ENCODE results near the gene FGD6.
A peak's percentile ranks its signal among the peaks of the same experiment; 100 is the strongest.
"Not testable (repeated sequence)": the region's sequence is repeated elsewhere in the genome, so short reads cannot be mapped to it uniquely, and the experiment has no call there.

The FGD6 gene

GRCh38 chr12:95118138-95118787, 99.0 kb downstream of the FGD6 start:
- DNase-seq, result no peak

- peak; percentile 76 to 80 for DNase-seq
Measured at GRCh38 chr12:95117178-95117599, 100.1 kb downstream of the FGD6 start.

GRCh38 chr12:95116773-95117172, 100.5 kb downstream of the FGD6 start:
- no peak for DNase-seq

- DNase-seq, result no peak
Measured at GRCh38 chr12:95116341-95116740, 100.9 kb downstream of the FGD6 start.

- DNase-seq, result no peak
Measured at GRCh38 chr12:95115641-95116040, 101.6 kb downstream of the FGD6 start.

- DNase-seq, result no peak
Measured at GRCh38 chr12:95114766-95115405, 102.4 kb downstream of the FGD6 start.

- no peak for DNase-seq
Measured at GRCh38 chr12:95107362-95107761, 109.9 kb downstream of the FGD6 start.

- DNase-seq, result no peak
Measured at GRCh38 chr12:95105540-95105939, 111.7 kb downstream of the FGD6 start.

- no peak for DNase-seq
Measured at GRCh38 chr12:95104919-95105452, 112.3 kb downstream of the FGD6 start.

GRCh38 chr12:95102916-95103671, 114.2 kb downstream of the FGD6 start:
- peak; percentile 13 to 27 for DNase-seq

- DNase-seq, result not testable (repeated sequence)
Measured at GRCh38 chr12:95101957-95102356, 115.3 kb downstream of the FGD6 start.

GRCh38 chr12:95100264-95101190, 116.7 kb downstream of the FGD6 start:
- DNase-seq, result no peak

GRCh38 chr12:95099270-95099790, 117.9 kb downstream of the FGD6 start:
- no peak for DNase-seq

- no peak for DNase-seq
Measured at GRCh38 chr12:95096852-95097251, 120.4 kb downstream of the FGD6 start.

- no peak for DNase-seq
Measured at GRCh38 chr12:95096378-95096777, 120.9 kb downstream of the FGD6 start.

GRCh38 chr12:95095866-95096265, 121.4 kb downstream of the FGD6 start:
- peak; percentile 8 to 15 for DNase-seq

- DNase-seq, result no peak
Measured at GRCh38 chr12:95089462-95089861, 127.8 kb downstream of the FGD6 start.

GRCh38 chr12:95088379-95088778, 128.9 kb downstream of the FGD6 start:
- peak in 1 of 2 experiments; percentile 6 for DNase-seq

- no peak for DNase-seq
Measured at GRCh38 chr12:95085612-95086011, 131.7 kb downstream of the FGD6 start.

GRCh38 chr12:95083938-95084337, 133.3 kb downstream of the FGD6 start:
- DNase-seq, result no peak

- no peak for DNase-seq
Measured at GRCh38 chr12:95083471-95083870, 133.8 kb downstream of the FGD6 start.

- no peak for DNase-seq
Measured at GRCh38 chr12:95077341-95077740, 139.9 kb downstream of the FGD6 start.
